H9 (cell line): ENCODE measurements around the gene SRSF2. TPM values are rescaled to one million over a fixed set of nuclear protein-coding genes. Genes with fewer than 3 reads are reported as not detected.

Experiments
- DNase-seq: peaks from one replicate; pipeline ENCODE4 v3.0.0-alpha.2; 2017
- H2AFZ ChIP-seq: one replicate; pipeline ENCODE4 v1.6.1; 2013; ENCODE audit warnings: mild to moderate bottlenecking, low read length, control low read depth, moderate library complexity
- H2AK5ac ChIP-seq: 2 replicates; pipeline ENCODE4 v1.6.1; 2013; ENCODE audit warnings: low read length, control low read depth, mixed read lengths; ENCODE audit not compliant: insufficient read length
- H2BK120ac ChIP-seq: one replicate; pipeline ENCODE4 v1.6.1; 2013; ENCODE audit warnings: low read depth, mild to moderate bottlenecking, low read length, control low read depth, inconsistent platforms; ENCODE audit not compliant: poor library complexity, severe bottlenecking
- H2BK12ac ChIP-seq: 2 replicates; pipeline ENCODE4 v1.6.1; 2013; ENCODE audit warnings: low read length, control low read depth, mixed read lengths, low read depth; ENCODE audit not compliant: insufficient read length
- H2BK15ac ChIP-seq: 2 replicates; pipeline ENCODE4 v1.6.1; 2013; ENCODE audit warnings: low read depth, low read length, control low read depth
- H2BK20ac ChIP-seq: one replicate; pipeline ENCODE4 v1.6.1; 2013; ENCODE audit warnings: low read depth, mild to moderate bottlenecking, low read length, control low read depth, inconsistent platforms; ENCODE audit not compliant: poor library complexity, severe bottlenecking
- H2BK5ac ChIP-seq: 2 replicates; pipeline ENCODE4 v1.6.1; 2013; ENCODE audit warnings: low read length, control low read depth, mixed read lengths; ENCODE audit not compliant: insufficient read length
- H3K14ac ChIP-seq: 2 replicates; pipeline ENCODE4 v1.6.1; 2013; ENCODE audit warnings: low read length, control low read depth; ENCODE audit not compliant: insufficient read depth
- H3K18ac ChIP-seq: 2 replicates; pipeline ENCODE4 v1.6.1; 2013; ENCODE audit warnings: low read depth, mild to moderate bottlenecking, mixed read lengths, low read length, control low read depth; ENCODE audit not compliant: insufficient read length
- H3K23ac ChIP-seq: 2 replicates; pipeline ENCODE4 v1.6.1; 2013; ENCODE audit warnings: low read length, control low read depth, mixed read lengths, low read depth; ENCODE audit not compliant: insufficient read length
- H3K23me2 ChIP-seq: 2 replicates; pipeline ENCODE4 v1.6.1; 2013; ENCODE audit warnings: low read depth, mild to moderate bottlenecking, mixed read lengths, low read length, control low read depth; ENCODE audit not compliant: insufficient read length, poor library complexity, severe bottlenecking
- H3K27ac ChIP-seq: 2 replicates; pipeline ENCODE4 v1.5.1; 2013; ENCODE audit warnings: low read length, control low read depth, mixed read lengths, low read depth; ENCODE audit not compliant: insufficient read length
- H3K27me3 ChIP-seq: 2 replicates; pipeline ENCODE4 v1.6.1; 2013; ENCODE audit warnings: low read length, control low read depth, inconsistent platforms; ENCODE audit not compliant: insufficient read depth
- H3K4ac ChIP-seq: 2 replicates; pipeline ENCODE4 v1.6.1; 2013; ENCODE audit warnings: low read depth, mild to moderate bottlenecking, control low read depth, inconsistent platforms, low read length, moderate library complexity
- H3K4me1 ChIP-seq: 2 replicates; pipeline ENCODE4 v1.6.1; 2013; ENCODE audit warnings: low read length, control low read depth, inconsistent platforms; ENCODE audit not compliant: insufficient read depth
- H3K4me2 ChIP-seq: 2 replicates; pipeline ENCODE4 v1.6.1; 2013; ENCODE audit warnings: low read length, control low read depth, mixed read lengths; ENCODE audit not compliant: insufficient read length, insufficient read depth
- H3K56ac ChIP-seq: 2 replicates; pipeline ENCODE4 v1.6.1; 2013; ENCODE audit warnings: low read depth, mild to moderate bottlenecking, mixed read lengths, low read length, control low read depth; ENCODE audit not compliant: insufficient read length
- H3K79me1 ChIP-seq: 2 replicates; pipeline ENCODE4 v1.6.1; 2013; ENCODE audit warnings: low read depth, mild to moderate bottlenecking, moderate library complexity, low read length, control low read depth, inconsistent platforms; ENCODE audit not compliant: insufficient read depth, poor library complexity, severe bottlenecking
- H3K79me2 ChIP-seq: 2 replicates; pipeline ENCODE4 v1.6.1; 2013; ENCODE audit warnings: low read length, control low read depth, inconsistent platforms; ENCODE audit not compliant: insufficient read depth
- H3K9ac ChIP-seq: 2 replicates; pipeline ENCODE4 v1.6.1; 2013; ENCODE audit warnings: low read length, control low read depth, mixed read lengths; ENCODE audit not compliant: insufficient read length; ENCODE audit errors: extremely low read depth
- H3K9me3 ChIP-seq: one replicate; pipeline ENCODE4 v1.6.1; 2013; ENCODE audit warnings: low read depth, low read length, inconsistent platforms; ENCODE audit not compliant: control insufficient read depth
- H3T11ph ChIP-seq: one replicate; pipeline ENCODE4 v1.6.1; 2013; ENCODE audit warnings: mild to moderate bottlenecking, low read length, control low read depth, inconsistent platforms
- H4K20me1 ChIP-seq: one replicate; pipeline ENCODE4 v1.6.1; 2013; ENCODE audit not compliant: control insufficient read depth, insufficient read length, insufficient read depth
- H4K5ac ChIP-seq: 2 replicates; pipeline ENCODE4 v1.6.1; 2013; ENCODE audit warnings: low read depth, mild to moderate bottlenecking, mixed read lengths, low read length, control low read depth; ENCODE audit not compliant: insufficient read length
- H4K8ac ChIP-seq: replicated peaks from 2 replicates; pipeline ENCODE4 v1.6.1; 2013; ENCODE audit warnings: low read length, control low read depth, mixed read lengths, low read depth; ENCODE audit not compliant: insufficient read length
- H4K91ac ChIP-seq: 2 replicates; pipeline ENCODE4 v1.6.1; 2013; ENCODE audit warnings: low read depth, mild to moderate bottlenecking, moderate library complexity, mixed read lengths, low read length, control low read depth; ENCODE audit not compliant: insufficient read length
- H3K27ac Mint-ChIP-seq, 3 experiments: 2 replicates in 2 of 3; 3 replicates in 1 of 3; pipeline ENCODE4 v1.8.0; 2020 to 2021; ENCODE audit warnings: mixed read lengths in 3 of 3, mild to moderate bottlenecking in 1 of 3, moderate library complexity in 1 of 3
- H3K27me3 Mint-ChIP-seq: 2 replicates; pipeline ENCODE4 v1.8.0; 2021; ENCODE audit warnings: low read depth, mild to moderate bottlenecking, moderate library complexity, mixed read lengths
- H3K36me3 Mint-ChIP-seq, 3 experiments: 2 replicates in 2 of 3; 3 replicates in 1 of 3; pipeline ENCODE4 v1.8.0; 2020 to 2021; ENCODE audit warnings: low read depth in 3 of 3, mixed read lengths in 3 of 3; ENCODE audit not compliant: insufficient read depth in 1 of 3
- H3K4me1 Mint-ChIP-seq, 2 experiments: 2 replicates each; pipeline ENCODE4 v1.8.0; 2020; ENCODE audit warnings: mixed read lengths in 2 of 2
- H3K4me3 Mint-ChIP-seq, 2 experiments: 2 replicates in 1 of 2; 3 replicates in 1 of 2; pipeline ENCODE4 v1.8.0; 2020 to 2021; ENCODE audit warnings: mild to moderate bottlenecking in 2 of 2, mixed read lengths in 2 of 2, moderate library complexity in 1 of 2
- H3K9me3 Mint-ChIP-seq, 2 experiments: 2 replicates in 1 of 2; 3 replicates in 1 of 2; pipeline ENCODE4 v1.8.0; 2020; ENCODE audit warnings: mild to moderate bottlenecking in 2 of 2, mixed read lengths in 2 of 2, moderate library complexity in 1 of 2
- WGBS: extraction: QIAGEN DNeasy Blood & Tissue Kit; methylation state at CpG from one replicate; pipeline ENCODE4 v1.1.7; 2013; ENCODE audit warnings: missing lambda C conversion rate, low lambda C conversion rate, mixed read lengths; ENCODE audit not compliant: insufficient read length; ENCODE audit errors: extremely low coverage; 5-methylcytosine and 5-hydroxymethylcytosine counted together
- total RNA-seq: library from RNA; stranded (reverse); gene quantifications from 2 replicates; pipeline ENCODE4 v1.2.1, GENCODE V29; 2021
- TF ChIP-seq, protein P1 (sequence below): fragments of 200-600 bp; sonication (generic); conservative IDR thresholded peaks from 3 replicates; pipeline ENCODE4 v1.8.0; 2021; ENCODE audit warnings: antibody characterized with exemption, mild to moderate bottlenecking

SRSF2 gene
- total RNA-seq, 1 experiment from 2014 or later = 578 TPM

DNA sequence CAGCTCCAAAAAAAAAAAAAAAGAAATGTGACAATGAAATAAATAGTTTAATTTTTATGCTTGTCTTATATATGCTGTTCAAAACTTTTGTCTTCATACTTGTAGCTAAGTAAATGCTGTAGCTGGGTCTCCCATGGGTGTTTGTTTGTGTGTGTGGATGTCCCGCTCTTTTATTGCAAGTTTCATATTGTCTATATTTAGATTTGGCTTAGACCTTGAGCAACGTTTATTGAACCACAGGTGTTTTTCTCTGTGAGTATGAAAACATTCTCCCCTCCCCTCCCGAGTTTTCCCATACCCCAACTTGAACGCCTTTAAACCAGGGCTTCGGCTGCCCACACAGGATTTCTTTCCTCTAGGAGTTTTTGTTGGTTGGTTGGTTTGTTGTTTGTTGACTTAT lies 46.0 kb upstream of the SRSF2 start:
- WGBS = no CpG with 5 or more reads among the region's 5 CpGs
- DNase-seq = no peak
- no peaks in the 10 kb centered on the region for H3K79me1 ChIP-seq
- H3K4me2 ChIP-seq = no peak overlapping the region
- Mint-ChIP-seq H3K9me3 (no peaks in the 10 kb centered on the region), H3K4me3 (no peak overlapping the region), H3K36me3 (peaks cover 0 to 16% (median 6%) of the 10 kb centered on the region in 3 experiments; a peak in 3 of 7 replicates), H3K4me1 (no peaks in the 10 kb centered on the region), H3K27me3 (no peaks in the 10 kb centered on the region), H3K27ac (no peak overlapping the region)
- no peak overlapping the region for H2BK15ac ChIP-seq
- H3K9ac ChIP-seq = no peak overlapping the region
- no peak overlapping the region for H3K4ac ChIP-seq
- no peak overlapping the region for H3K27ac ChIP-seq
- no peak overlapping the region for H2BK120ac ChIP-seq
- H3K4me1 ChIP-seq = no peaks in the 10 kb centered on the region
- H3K56ac ChIP-seq = no peak overlapping the region
- H3K27me3 ChIP-seq = no peaks in the 10 kb centered on the region
- no peak overlapping the region for H3K18ac ChIP-seq
- no peak overlapping the region for H4K5ac ChIP-seq
- TF ChIP-seq, protein P1, sequence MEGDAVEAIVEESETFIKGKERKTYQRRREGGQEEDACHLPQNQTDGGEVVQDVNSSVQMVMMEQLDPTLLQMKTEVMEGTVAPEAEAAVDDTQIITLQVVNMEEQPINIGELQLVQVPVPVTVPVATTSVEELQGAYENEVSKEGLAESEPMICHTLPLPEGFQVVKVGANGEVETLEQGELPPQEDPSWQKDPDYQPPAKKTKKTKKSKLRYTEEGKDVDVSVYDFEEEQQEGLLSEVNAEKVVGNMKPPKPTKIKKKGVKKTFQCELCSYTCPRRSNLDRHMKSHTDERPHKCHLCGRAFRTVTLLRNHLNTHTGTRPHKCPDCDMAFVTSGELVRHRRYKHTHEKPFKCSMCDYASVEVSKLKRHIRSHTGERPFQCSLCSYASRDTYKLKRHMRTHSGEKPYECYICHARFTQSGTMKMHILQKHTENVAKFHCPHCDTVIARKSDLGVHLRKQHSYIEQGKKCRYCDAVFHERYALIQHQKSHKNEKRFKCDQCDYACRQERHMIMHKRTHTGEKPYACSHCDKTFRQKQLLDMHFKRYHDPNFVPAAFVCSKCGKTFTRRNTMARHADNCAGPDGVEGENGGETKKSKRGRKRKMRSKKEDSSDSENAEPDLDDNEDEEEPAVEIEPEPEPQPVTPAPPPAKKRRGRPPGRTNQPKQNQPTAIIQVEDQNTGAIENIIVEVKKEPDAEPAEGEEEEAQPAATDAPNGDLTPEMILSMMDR = no peak
- H4K8ac ChIP-seq = no peak overlapping the region
- no peak overlapping the region for H2BK20ac ChIP-seq
- no peak overlapping the region for H3T11ph ChIP-seq
- H4K91ac ChIP-seq = no peak overlapping the region
- H2AK5ac ChIP-seq = no peak overlapping the region
- H3K9me3 ChIP-seq = no peaks in the 10 kb centered on the region
- H3K23me2 ChIP-seq = no peaks in the 10 kb centered on the region
- no peak overlapping the region for H2BK12ac ChIP-seq
- no peak overlapping the region for H2BK5ac ChIP-seq
- H3K14ac ChIP-seq = no peak overlapping the region
- no peak overlapping the region for H3K23ac ChIP-seq
- no peak overlapping the region for H2AFZ ChIP-seq
- H3K79me2 ChIP-seq = no peaks in the 10 kb centered on the region
- no peaks in the 10 kb centered on the region for H4K20me1 ChIP-seq
